Kidney epithelial cell (primary cell): ENCODE data around the gene KLHL17. TPM values are rescaled to one million over a fixed set of nuclear protein-coding genes. Genes with fewer than 3 reads are reported as not detected.

Source experiments
- DNase-seq: peaks from one replicate; pipeline ENCODE4 v3.0.0-alpha.2; 2010; ENCODE audit warnings: low read depth
- H3K27me3 ChIP-seq: 2 replicates; pipeline ENCODE4 v1.6.0; 2011; ENCODE audit warnings: low read length; ENCODE audit not compliant: control insufficient read depth, insufficient read depth
- H3K36me3 ChIP-seq: 2 replicates; pipeline ENCODE4 v1.5.1; 2011; ENCODE audit warnings: low read length; ENCODE audit not compliant: control insufficient read depth, insufficient read depth
- H3K4me3 ChIP-seq: 2 replicates; pipeline ENCODE4 v1.5.1; 2011; ENCODE audit warnings: low read depth, mild to moderate bottlenecking, control low read depth, low read length
- total RNA-seq: library from RNA; depleted of rRNA; stranded (reverse); fragments of >200 nt; gene quantifications from 2 replicates; pipeline ENCODE4 v1.2.3, GENCODE V29; 2015
- TF ChIP-seq, protein P1 (sequence below): IDR thresholded peaks from 2 replicates; pipeline ENCODE4 v1.5.1; 2011; ENCODE audit warnings: mild to moderate bottlenecking, moderate library complexity, low read length, control low read depth, inconsistent platforms; ENCODE audit not compliant: insufficient read depth, poor library complexity, severe bottlenecking

Gene KLHL17
- total RNA-seq, 1 donor from 2014 or later, result 21.4 TPM

DNA sequence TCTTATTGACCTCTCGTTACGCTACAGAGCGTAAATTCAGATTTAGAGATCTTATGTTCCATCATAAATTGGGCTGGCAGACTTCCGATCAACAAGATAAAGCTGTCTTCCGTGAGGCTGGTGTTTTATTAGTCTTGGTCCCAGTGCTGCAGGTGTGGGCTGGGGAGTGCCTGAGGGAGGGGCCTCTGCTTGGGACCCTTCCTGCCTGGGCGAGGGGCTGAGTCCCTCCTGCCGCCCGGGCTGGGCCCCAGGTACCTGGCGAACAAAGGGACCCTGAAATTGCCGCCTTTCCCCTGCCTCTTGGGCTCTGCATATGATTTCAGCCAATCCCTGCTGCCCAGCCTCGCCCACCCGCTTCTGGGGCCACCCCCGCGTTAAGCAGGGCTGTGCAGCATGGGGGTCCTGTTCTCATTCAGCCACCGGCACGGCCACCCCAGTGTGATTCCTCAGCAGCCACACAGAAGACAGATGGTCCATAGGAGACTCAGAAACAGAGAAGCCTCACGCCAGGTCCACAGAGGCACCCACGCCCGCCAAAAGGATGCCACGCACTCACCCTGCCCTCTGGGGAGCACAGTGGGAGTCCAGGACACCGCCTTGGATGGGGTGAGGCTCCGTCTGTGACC is 42.8 kb upstream of the KLHL17 start:
- TF ChIP-seq, protein P1, sequence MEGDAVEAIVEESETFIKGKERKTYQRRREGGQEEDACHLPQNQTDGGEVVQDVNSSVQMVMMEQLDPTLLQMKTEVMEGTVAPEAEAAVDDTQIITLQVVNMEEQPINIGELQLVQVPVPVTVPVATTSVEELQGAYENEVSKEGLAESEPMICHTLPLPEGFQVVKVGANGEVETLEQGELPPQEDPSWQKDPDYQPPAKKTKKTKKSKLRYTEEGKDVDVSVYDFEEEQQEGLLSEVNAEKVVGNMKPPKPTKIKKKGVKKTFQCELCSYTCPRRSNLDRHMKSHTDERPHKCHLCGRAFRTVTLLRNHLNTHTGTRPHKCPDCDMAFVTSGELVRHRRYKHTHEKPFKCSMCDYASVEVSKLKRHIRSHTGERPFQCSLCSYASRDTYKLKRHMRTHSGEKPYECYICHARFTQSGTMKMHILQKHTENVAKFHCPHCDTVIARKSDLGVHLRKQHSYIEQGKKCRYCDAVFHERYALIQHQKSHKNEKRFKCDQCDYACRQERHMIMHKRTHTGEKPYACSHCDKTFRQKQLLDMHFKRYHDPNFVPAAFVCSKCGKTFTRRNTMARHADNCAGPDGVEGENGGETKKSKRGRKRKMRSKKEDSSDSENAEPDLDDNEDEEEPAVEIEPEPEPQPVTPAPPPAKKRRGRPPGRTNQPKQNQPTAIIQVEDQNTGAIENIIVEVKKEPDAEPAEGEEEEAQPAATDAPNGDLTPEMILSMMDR, result no peak
- H3K27me3 ChIP-seq, result peaks cover 79% of the 10 kb centered on the region
- H3K36me3 ChIP-seq, result no peaks in the 10 kb centered on the region
- no peak for DNase-seq
- H3K4me3 ChIP-seq, result no peak overlapping the region

DNA sequence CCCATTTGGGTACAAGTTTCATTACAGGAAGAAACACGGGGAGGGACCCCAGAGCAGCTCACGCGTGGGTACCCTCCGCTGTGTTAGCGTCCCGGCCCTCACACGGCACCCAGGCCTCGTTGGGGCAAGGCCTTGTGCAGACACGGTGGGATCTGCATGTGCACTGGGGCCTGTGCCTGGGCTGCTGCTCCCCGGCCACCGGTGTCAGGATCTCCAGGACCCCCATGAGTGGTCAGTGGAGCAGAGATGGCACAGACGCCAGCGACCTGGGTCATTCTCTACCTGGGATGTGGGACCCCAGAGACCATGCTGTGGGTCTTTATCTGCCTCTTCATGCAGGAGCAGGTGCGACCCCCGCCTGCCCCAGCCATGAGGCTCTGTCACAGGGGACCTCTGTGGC is 42.0 kb upstream of the KLHL17 start:
- TF ChIP-seq, protein P1, result no peak
- Histone ChIP-seq H3K36me3 (no peaks in the 10 kb centered on the region), H3K27me3 (peaks cover 86% of the 10 kb centered on the region), H3K4me3 (no peak overlapping the region)
- no peak for DNase-seq

DNA sequence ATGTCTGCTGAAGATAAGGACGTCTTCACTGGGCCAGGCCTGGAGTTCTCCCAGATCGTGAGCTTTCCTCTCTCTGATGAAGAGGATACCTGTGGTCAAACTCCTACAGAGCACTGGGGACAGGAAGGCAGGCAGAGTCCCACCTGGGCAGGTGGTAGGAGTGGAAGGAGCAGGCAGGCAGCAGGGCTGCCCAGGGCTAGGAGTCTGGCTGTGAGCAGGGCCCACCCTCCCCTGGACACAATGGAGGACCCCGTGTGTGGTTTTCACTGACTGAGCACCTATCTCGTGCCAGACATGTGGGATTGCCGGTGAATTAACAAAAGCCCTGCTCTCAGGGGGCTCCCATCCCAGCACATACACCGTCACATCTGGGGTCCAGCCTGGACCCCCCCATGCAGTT is 41.5 kb upstream of the KLHL17 start:
- no peaks in the 10 kb centered on the region for H3K36me3 ChIP-seq

DNA sequence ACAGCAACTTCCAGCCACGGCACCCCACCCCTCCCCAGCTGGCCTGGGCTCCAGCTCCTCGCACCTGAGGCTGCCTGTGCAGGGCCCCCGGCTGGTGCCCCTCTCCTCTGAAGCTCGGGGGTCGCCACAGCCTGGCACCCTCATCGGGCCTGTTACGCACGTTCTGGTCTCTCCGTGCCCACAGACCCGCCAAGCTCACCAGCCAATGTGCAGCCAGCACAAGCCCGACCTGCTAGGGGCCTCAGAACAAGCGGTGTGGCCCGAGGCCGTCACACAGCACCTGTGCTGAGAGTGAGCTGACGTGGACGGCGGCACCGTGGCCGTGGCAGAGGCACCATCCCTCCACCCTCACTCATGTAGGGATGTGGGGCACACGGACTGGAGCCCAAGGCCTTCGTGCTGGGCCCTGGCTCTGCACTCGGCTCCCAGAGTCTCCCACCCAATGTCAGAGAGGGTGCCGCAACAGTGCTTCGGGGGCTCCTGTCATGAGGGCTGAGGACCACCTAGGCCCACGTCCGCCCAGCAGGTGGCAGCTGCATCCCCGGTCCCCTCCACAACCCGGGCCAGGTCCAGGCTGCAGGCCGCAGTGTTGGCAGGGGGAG is 41.0 kb upstream of the KLHL17 start:
- TF ChIP-seq, protein P1, result peak; percentile 3
- H3K36me3 ChIP-seq, result no peaks in the 10 kb centered on the region
- H3K27me3 ChIP-seq, result peaks cover 83% of the 10 kb centered on the region
- no peak overlapping the region for H3K4me3 ChIP-seq
- no peak for DNase-seq

More for the DNA sequence above, 41.5 kb upstream of the KLHL17 start:
- no peak overlapping the region for H3K4me3 ChIP-seq
- peaks cover 88% of the 10 kb centered on the region for H3K27me3 ChIP-seq
- no peak for DNase-seq
- TF ChIP-seq, protein P1, result no peak

DNA sequence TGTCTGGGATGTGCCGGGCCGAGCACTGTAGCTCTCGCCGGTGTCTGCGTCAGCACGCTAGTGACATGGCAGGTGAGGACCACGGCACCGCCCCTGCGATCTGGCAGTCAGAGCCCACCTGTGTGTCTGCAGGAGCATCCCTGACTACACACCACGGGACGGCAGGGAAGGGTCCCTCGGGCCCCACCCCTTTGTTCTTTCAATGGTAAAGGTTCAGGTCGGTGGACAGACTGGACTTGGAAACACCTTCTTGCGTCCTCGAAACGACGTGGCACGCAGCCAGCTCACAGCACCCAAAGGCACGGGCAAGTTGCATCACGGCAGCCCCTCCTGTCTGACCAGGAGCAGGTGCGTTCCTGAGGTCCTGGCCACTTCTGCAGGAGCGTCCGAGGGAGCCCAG is 40.4 kb upstream of the KLHL17 start:
- TF ChIP-seq, protein P1, result no peak
- Histone ChIP-seq H3K4me3 (no peak overlapping the region), H3K27me3 (peaks cover 84% of the 10 kb centered on the region), H3K36me3 (no peaks in the 10 kb centered on the region)
- DNase-seq, result no peak

DNA sequence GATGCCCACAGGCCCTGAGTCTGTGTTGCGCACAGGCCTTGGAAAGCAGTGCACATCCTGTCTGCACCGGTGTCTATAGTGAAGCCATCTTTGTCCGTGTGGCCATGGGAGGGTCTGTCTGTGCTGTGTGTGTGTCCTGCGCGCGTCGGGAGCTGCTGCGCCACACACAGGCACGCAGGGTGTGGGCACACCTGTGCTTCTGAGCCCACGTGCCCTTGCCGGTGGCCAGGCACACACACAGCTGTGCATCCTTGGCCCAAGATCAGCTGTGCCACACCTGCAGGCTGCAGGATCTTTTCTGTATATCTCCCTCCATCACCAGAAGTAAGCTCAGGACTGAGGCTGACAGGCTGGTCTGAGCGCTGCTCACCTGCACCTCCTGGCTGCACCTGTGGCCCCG is 39.9 kb upstream of the KLHL17 start:
- DNase-seq, result no peak
- TF ChIP-seq, protein P1, result no peak
- no peaks in the 10 kb centered on the region for H3K36me3 ChIP-seq
- peaks cover 84% of the 10 kb centered on the region for H3K27me3 ChIP-seq
- H3K4me3 ChIP-seq, result no peak overlapping the region
